Activated CD4-positive, alpha-beta T cell treated with anti-CD3 and anti-CD28 coated beads, Interleukin-2, amount 50 U/mL, for 48 hours (primary cell): Measurements from ENCODE around the gene FRMPD3.
"Not testable (repeated sequence)": the region's sequence is repeated elsewhere in the genome, so short reads cannot be mapped to it uniquely, and the experiment has no call there.

Experiments
- DNase-seq, 2 experiments: peaks; one replicate each; pipeline ENCODE4 v3.0.0-alpha.2; 2020

FRMPD3 gene

DNA sequence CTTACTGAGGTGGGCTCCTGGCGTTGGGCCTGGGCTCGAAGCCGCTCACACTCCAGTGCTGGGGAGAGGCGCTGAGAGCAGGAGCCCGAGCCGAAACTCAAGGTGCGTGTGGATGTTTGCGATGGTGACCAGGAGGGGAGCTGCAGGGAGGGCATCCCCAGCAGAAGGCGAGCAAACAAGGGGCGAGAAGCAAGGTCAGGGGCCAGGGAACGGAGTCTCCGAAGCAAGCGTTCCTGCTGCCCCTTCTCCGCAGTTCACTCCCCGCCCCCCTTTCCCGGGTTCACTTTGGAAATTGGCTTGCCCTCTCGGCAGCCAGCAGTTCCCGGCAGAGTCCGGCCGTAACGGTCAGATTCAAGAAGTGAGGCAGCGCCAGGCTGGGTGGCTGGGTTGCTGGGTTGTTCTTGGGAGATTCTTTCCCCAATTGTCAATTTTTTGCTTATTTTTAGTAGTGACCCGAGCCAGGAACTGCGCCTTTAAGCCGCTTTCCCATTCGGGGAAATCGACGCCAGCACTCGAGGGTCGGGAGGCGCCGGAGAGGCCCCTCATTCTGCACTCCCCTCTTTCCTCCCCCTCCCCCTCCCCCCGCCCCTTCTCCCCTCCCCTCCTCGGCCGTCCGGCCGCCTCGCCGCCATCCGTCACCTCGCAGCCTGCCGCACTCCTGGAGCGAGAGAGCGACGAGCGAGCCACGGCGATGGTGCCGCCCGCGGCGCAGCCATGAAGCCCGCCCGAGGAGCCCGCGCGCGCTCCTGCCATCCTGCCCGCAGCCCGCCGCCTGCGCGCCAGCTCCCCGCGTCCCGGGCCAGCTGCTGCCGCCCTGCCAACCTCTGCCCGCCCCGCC lies at the start of gene FRMPD3:
Gene FRMPD3 (plus strand): TSS at position 655 of the 838 bp plus-strand sequence. CDS start 76,937 bp downstream, outside the sequence.
- DNase-seq = no peak

DNA sequence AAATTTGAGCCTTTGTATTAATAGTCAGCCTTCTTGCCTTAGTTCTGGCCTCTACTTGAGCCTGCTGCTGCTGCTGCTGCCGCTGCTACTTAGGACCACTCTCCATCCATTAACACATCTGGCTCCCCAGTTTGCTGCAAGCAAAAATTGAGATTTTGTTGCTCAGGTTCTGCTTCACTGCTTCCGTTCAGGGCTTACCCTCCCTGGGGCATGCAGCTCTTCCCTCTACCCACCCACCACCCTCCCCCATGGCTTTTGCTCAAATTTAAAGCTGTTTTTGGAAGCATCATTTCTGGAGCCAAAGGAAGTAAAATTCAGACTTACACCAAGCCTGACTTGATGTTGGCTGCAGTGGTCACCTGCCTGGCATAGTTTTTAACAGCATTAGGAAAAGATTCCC lies 28.9 kb upstream of the FRMPD3 start:
- no peak for DNase-seq

DNA sequence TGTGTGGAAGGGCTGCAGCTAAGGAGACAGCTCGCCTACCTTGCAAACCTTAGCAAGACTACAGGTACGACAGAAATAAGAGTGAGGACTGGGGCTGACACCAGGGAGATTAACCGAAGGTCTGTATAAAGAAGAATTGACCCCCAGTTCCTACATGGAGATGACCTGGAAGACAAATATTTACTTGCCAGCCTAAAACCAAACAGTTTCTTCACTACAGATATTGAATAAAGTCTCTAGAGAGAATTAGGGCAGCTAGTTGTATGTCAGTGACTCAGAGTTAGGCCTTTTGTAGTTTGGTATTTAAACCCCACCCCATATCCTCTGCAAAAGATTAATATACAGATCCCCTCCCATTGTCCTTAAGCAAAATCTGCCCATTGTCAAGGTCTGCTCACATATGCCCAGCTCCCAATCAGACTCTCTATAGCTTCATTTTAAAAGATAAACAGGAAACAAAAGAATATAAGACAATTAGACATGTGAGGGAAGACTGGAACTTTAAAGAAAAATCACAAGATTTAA lies 28.1 kb upstream of the FRMPD3 start:
- no peak for DNase-seq

DNA sequence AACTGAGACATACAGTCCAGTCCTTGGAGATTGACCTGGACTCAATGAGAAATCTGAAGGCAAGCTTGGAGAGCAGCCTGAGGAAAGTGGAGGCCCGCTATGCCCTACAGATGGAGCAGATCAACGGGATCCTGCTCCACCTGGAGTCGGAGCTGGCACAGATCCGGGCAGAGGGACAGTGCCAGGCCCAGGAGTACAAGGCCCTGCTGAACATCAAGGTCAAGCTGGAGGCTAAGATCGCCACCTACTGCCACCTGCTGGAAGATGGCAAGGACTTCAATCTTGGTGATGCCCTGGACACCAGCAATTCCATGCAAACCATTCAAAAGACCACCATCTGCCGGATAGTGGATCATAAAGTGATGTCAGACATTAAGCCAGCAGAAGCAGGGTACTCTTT lies 20.4 kb upstream of the FRMPD3 start:
- peak; percentile 33 to 45 for DNase-seq

DNA sequence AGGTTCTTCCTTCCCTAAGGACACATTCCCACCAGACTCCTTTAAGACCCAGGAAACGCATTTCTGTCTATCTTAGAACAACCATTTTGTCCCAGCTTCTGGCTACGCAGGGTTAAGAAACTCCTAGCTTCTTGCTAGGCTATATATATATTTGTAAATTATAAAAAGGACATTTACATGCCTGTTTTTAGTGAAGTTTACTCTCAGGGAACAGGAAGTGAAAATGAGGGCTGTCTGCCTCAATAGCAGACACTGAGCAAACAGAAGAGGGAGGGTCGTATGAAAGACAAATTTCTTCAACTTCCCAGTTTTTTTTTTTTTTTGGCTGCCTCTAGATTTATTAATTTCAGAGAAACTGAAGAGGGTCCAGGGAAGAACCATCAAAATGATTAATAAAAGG lies 9.3 kb upstream of the FRMPD3 start:
- no peak for DNase-seq

DNA sequence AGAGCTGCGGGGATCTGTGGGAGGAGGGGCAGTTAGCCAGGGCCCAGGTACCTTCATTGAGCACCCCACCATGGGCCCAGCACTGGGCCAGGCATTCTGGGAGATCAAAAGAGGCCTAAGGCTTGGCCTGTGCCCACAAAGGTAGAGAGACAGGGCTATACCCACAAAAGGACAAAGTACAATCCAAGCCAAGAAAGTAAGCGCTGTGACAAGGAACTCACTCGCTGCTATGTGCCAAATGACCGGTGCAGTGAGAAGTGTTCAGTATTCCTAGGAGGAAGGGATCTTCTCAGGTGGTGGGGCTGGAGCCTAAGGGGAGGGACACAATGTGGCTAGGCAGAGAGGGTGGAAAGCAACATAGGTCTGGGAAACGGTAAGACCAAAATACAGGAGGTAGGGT lies 8.8 kb upstream of the FRMPD3 start:
- no peak for DNase-seq

DNA sequence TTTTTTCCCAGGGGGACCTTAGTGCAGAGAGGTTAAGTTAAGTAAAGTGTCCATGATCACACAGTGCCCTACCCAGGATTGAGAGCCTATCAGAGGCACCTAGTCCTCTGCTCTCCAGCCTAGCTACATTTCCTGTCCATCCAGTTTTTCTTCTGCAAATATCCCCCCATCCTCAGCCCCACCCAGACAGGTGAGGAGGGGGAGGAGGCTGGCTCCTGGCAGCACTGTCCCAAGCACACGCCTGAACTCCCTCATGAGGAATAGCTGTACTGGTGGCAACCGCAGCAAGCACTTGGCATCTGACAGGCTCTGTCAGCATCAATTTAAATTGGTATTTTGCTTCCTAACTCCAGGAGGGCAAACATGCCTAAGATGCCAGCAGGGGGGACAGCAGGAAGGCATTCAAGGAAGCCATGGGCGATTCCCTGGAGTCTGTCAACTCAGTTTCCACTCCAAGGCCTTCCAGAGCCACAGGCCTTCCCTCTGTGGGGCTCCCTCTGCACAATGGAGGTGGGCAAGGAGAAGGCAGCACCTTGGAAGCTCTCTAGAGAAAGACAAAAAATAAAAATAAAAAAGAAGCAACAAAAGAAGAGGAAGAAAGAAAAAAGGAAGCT lies 6.4 kb upstream of the FRMPD3 start:
- DNase-seq = no peak

DNA sequence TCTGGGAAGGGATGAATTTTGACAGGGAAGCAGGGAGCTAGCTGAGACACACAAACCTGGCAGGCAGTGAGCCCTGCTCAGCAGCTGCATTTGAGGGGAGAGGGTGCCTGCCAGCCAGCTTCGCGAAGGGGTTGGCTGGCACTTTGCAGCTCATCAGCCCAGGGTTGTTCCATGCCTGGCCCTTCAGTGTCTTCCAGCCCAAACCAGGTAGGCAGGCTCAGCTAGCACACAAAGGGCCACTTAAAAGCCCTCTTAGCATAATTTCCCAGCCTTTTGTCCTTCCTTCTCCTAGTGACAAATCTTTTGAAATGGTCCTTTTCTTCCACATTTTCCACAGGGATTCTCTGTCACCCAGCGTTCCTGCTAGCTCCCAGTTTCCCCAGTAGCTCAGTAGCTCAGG lies 4.3 kb upstream of the FRMPD3 start:
- DNase-seq = no peak

DNA sequence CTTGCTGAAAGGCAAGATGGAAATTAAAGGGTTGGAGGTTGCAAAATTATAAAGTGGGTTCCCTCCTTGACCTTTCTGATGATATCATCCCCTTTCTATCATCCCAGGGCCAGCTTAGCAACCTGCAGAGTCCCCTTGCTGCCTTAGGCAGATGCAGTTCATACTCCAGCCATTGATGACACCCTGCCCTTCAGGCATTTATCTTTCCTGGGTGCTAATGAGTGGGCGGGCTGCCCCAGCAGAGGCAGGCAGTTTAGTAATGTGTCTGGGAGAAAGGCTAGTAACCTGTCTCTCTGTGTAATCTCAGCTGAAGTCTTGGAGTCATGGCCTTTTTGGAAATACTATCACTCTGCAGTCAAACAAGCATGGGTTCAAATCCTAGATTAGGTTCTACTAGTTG lies 3.8 kb upstream of the FRMPD3 start:
- no peak for DNase-seq

DNA sequence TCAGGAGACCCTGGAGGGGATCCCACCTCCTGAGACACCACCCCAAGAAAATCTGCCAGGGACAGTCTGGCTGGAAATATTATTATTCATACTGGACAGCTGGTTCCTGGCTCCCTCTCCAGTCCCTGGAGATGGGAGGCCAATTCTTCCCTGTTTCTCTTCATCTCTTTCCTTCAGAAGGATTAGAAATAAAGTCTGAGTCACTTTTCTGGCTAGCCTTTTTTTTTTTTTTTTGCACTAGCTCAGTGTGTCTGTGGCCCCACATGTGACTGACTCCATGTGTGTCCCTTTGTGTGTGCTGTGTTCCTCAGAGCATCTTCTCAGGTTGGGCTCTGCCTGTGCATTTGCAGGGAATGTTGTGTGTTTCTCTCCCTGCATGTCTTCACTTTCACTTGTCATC lies 1.8 kb upstream of the FRMPD3 start:
- DNase-seq = no peak

DNA sequence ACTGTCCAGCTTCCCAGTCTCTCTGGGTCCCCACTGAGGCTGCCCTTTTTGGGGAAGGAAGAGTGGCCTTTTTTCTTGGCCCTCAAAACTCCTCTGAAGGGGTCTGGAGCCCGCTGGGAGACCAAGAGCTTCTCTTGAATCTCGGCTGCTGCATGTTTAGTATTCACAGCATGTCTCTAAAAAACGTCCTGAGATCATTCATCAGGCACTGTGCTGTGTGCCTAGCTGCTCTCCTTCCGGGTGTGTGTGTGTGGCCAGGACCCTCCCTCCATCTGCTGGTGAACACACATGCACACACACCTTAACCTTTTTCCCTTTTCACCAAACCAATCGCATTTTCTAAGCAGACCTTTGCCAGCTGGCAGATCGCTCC lies 841 bp upstream of the FRMPD3 start:
- DNase-seq = no peak

DNA sequence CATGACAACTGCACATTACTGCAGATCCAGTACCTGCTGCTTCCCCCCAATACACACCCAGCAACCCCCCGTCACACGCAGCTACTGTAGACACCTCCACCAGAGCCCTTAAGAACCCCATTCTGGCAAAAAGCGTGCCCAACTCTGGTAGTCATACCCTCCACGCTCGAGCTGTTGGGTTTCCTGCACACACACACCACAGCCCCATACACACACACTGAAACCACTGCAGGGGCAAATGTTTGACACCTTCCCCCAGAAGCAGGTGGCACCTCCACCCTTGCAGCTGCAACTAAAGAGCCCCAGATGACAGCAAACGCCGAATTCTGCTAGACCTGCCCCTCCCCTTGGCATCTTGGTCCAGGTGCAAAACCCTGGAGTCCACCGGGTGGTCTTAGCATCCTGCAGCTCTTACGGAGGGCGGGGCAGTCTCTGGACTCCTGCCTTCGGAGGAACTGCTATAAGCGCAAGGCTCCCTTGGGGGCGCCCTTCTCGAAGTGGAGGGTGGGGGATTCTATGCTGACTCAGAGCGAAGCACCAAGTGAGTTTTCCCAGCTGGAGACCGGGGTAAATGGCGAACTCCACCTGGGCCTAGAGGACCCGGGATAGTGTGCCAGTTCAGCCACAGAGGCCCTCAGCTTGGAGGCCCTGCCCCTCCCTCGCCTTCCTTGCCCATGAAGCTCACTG lies 1.5 kb downstream of the FRMPD3 start:
- DNase-seq = peak in 1 of 2 experiments; percentile 30

DNA sequence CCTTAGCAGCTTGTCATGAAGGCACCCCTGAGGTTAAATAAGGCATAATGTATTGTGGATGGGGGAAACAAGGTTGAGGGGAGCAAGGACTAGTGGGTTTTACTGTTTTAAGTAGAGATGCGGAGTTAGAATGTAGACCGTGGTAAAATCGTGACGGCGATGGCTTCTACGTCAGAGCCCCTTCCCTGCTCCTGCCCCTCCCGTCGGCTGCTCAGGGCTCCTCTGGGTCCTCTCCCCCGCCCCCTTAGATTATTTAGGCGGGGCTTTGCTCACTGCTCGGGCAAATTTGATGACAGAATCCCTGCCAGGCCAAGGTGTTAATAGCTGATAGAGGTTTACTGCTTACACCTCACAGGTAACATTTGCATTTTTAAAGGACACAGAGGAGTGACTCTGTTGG lies 2.3 kb downstream of the FRMPD3 start:
- no peak for DNase-seq

DNA sequence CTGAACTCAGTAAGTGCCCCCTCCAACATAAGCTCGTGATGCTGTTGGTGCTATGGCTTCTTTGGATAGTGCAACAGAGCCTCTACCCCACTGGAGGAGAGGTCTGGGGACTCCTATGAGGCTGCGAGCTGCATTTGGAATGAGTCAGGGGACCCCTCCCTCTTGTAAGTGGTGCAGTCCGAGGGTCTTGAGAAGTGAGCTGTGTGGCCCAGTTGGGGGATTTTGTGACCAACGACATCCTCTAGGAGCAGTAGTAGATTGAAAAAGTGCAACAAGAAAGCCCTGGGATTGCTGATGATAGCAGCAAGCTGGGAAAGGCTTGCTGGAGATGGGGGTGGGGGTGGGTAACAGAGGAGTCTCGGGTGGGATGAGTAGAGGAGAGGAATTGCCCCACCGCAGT lies 3.1 kb downstream of the FRMPD3 start:
- no peak for DNase-seq

DNA sequence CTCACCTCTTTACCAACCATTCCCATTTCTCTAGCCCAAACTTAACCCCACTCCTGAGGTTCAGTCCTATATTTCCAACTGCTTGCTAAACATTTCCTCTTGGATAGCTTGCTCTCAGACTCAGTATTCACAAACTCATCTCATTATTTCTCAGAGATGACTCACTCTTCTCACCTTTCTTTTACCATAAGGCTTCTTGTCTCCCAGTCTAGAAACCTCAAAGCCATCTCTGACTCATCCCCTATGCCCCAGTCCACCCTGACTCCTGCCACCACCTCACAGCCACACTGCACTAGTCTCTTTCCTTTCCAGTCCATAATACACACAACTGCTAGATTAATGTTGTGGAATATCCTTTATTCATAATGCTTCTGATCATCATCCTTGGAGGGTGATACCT lies 4.8 kb downstream of the FRMPD3 start:
- DNase-seq = peak in 1 of 2 experiments; percentile 33

DNA sequence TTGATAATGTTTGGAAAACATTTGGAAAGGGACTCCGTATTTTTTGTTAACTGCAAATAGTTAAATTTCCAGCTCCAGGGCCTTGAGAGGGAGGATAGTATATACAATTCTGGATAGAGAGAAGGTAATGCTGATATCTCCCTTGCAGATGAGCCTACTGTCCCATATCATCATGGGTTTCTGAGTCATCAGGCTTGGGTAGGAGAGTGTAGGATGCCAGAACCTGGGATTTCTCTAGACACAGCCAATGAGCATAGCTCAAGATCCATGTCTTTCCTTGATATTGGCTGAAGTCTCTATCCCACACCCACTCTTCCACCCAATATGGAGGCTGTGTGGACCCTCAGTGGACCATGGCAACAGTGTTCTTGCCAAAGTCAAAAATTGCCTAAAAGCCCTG lies 7.8 kb downstream of the FRMPD3 start:
- DNase-seq = no peak

DNA sequence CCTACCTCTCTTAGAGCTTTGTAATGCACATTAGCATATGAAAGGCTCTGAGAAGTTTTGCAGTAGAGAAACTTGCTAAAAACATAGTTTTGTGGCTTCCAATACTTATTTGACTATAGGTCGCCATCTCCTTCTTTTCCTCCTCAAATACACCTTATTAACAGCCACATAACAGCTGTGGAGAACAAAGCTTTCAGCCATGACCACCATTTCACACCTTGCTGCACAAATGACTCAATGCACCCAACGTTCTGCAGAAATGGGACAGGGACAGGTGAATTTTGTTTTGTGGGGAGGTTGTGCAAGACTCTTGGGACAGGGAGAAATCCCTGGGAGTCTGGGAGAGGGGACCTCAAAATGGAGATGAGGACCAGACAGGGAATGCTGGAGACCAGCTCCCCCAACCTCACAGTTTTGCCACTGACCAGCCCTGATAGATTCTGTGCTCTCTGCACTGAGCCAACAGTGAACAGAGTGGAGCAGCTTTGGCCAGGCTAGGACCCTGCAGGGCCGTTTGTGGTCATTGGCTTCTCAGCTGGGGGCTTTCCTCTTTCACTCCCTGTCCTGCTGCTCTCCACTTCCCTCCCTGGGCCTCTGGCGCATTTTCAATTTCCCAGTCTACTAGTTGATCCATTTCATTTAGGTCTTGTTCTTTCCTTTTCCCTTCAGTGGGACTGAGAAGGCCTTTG lies 16.6 kb downstream of the FRMPD3 start:
- DNase-seq = no peak

DNA sequence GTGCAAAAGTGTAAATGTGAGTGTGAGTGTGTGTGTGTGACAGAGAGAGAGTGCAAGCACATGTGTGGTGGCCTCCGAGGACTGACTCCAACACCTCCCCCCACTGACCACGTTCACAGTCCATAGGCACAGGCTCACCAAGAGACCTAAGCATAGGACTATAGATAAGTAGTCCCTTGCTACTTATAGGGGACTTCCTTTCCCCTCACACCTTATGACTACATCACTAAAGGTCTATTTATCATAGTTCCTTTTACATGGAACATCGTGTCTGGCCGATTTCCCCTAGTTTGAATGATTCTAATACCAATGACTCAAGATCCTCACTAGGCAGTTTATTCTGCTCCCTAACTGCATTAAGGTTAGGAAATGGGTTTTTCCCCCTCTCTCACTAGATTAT lies 17.8 kb downstream of the FRMPD3 start:
- DNase-seq = no peak

DNA sequence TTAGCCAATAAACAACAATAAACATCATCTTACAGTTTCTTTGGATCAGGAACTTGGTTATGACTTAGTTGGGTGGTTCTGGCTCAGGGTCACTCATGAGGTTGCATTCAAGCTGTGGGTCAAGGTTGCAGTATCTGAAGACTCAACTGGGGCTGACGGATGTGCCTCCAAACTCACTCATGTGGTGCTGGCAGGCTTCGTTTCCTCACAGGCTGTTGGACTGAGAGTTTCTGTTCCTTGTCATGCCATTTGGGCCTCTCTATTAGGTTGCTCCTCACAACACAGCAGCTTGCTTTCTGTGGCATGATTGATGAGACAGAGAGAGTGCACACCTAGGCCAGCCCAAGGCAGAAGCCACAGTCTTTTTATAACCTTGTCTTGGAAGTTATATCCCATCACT lies 20.7 kb downstream of the FRMPD3 start:
- no peak for DNase-seq

DNA sequence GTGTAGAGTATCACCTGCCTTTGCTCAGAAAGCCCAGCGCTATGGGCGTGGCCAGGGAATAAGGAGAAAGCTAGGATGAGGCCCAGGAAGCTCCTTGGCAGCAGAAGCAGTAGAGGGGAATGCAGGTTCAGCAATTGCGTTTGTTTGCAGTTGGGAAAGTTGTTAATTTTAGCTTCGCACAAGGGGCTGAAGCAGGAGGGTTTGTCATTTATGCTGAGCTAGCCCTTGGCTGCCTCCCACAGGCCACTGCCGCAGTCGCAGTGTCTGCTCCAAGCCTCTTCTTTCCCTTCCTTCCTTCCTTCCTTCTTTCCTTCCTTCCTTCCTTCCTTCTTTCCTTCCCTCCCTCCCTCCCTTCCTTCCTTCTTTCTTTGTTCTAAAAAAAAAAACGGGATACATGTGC lies 21.5 kb downstream of the FRMPD3 start:
- DNase-seq = no peak

DNA sequence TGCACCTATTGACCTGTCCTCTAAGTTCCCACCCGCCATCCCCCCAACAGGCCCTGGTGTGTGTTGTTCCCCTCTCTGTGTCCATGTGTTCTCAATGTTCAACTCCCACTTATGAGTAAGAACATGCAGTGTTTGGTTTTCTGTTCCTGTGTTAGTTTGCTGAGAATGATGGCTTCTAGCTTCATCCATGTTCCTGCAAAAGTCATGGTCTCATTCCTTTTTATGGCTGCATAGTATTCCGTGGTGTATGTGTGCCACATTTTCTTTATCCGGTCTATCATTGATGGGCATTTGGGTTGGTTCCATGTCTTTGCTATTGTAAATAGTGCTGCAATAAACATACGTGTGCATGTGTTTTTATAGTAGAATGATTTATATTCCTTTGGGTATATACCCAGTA lies 22.0 kb downstream of the FRMPD3 start:
- not testable (repeated sequence) for DNase-seq

DNA sequence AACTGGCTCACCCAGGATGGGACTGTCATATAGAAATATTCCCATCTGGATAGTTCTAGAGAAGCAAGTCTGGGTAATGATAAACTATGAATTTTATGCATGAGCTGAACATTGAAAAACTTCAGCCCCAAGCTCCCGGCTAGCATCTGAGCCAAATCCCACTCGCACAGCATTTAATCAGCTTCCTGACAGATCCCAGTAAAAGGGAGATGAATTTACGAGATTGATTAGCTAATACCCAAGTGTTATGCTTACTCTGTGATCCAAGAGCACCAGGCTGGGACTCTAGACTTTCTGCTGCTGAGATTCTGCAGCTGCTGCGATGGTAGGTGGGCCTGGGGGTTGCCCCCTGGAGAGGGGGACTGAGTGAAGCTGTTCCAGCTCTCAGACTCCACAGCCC lies 28.0 kb downstream of the FRMPD3 start:
- no peak for DNase-seq

DNA sequence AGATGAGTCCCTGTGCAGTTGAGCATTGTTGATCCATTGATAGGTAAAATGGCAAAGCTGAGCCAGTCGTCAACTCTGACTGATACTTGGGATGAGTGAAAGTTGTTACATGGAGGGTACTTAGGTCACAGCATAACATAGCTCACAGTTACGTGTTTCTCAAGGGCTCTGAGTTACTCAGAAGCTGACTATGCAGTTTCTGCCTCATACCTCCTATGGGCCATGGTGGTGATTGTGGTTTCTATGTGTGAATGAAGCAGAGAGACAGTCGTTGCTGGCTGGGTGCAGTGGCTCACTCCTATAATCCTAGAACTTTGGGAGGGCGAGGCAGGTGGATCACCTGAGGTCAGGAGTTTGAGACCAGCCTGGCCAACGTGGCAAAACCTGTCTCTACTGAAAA lies 30.8 kb downstream of the FRMPD3 start:
- DNase-seq = no peak
